ENCODE results near the gene FSHB. TPM values are rescaled to one million over a fixed set of nuclear protein-coding genes. Genes with fewer than 3 reads are reported as not detected.
"Not testable (repeated sequence)": the region's sequence is repeated elsewhere in the genome, so short reads cannot be mapped to it uniquely, and the experiment has no call there.

FSHB gene
- total and polyA plus RNA-seq, 4 donors, result not detected

DNA sequence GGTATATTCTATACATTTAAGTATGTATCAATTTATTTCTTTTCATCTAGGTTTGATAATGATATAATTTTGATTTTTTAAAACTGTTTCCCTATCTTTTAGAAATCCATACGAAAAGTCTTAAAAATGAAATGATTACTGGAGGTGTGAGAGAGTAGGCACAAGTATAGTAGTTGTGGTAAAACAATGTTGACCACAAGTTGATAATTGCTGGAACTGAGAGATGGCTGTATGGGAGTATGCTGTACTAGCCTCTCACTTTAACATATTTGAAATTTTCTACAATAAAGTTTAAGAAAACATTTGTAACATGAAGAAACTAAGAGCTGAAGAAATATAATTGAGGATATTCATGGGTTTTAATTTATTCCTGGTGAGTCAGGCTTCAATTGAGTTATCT lies 30.0 kb downstream of the FSHB start:
- WGBS, result 73% methylated on average over 1 of the region's 1 CpG
- Histone ChIP-seq H3K4me3 (ENCODE audit: low read depth in 1 of 3, low read length in 3 of 3) (no peak overlapping the region), H3K27me3 (ENCODE audit: control insufficient read depth in 4 of 4, insufficient read depth in 4 of 4, low read length in 3 of 4) (peaks cover 0 to 4% (median 0%) of the 10 kb centered on the region in 4 donors), H3K36me3 (ENCODE audit: control insufficient read depth in 4 of 4, insufficient read depth in 3 of 4, low read depth in 1 of 4, low read length in 3 of 4) (no peaks in the 10 kb centered on the region), H3K4me1 (ENCODE audit: control insufficient read depth in 4 of 4, insufficient read depth in 4 of 4, low read length in 3 of 4) (no peaks in the 10 kb centered on the region), H3K9ac (ENCODE audit: low read depth in 1 of 2, low read length in 2 of 2) (no peak overlapping the region), H3K9me3 (ENCODE audit: control insufficient read depth in 4 of 4, low read length in 3 of 4) (no peaks in the 10 kb centered on the region), H3K27ac (ENCODE audit: low read depth in 1 of 2, low read length in 2 of 2) (no peak overlapping the region)
- no peak for TF ChIP-seq SP1 (IDR thresholded peaks at IDR 0.05)
- no peak for TF ChIP-seq RXRA (IDR thresholded peaks at IDR 0.05)
- TF ChIP-seq HNF4G (IDR thresholded peaks at IDR 0.05), result no peak
- no peak for TF ChIP-seq EGR1 (IDR thresholded peaks at IDR 0.05; ENCODE audit: low read depth in 2 of 2)
- TF ChIP-seq HNF4A (conservative IDR thresholded peaks at IDR 0.05), result no peak
- TF ChIP-seq, protein P1, sequence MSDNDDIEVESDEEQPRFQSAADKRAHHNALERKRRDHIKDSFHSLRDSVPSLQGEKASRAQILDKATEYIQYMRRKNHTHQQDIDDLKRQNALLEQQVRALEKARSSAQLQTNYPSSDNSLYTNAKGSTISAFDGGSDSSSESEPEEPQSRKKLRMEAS (IDR thresholded peaks at IDR 0.05), result no peak
- no peak for TF ChIP-seq NR2F2 (IDR thresholded peaks at IDR 0.05)
- no peak for TF ChIP-seq TAF1 (conservative IDR thresholded peaks at IDR 0.05)
- no peak for DNase-seq (ENCODE audit: low spot score)

DNA sequence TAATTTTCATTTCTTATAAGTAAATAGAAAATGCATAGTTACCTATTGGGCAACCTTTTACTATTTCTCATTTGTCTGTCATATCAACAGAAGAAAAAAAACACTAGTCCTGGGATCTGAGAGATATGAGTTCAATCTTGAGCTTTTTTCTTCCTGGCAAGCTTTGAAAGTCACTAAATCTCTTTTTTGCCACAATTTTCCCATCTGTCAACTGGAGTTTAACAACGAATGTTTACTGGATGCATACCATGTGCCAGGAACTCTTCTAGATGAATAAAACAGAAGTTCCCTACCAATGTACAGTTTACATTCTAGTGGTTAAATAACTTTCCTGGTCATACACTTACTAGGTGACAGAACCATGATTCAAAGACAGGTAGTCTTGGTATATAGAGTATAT lies 31.0 kb downstream of the FSHB start:
- WGBS, result 47% methylated on average over 1 of the region's 1 CpG

DNA sequence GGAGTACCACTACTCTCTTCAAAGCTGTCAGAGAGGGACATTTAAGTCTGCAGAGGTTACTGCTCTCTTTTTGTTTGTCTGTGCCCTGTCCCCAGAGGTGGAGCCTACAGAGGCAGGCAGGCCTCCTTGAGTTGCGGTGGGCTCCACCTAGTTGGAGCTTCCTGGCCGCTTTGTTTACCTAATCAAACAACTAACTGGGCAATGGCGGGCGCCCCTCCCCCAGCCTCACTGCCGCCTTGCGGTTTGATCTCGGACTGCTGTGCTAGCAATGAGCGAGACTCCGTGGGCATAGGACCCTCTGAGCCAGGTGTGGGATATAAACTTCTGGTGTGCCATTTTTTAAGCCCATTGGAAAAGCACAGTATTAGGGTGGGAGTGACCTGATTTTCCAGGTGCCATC lies 37.8 kb downstream of the FSHB start:
- H3K4me1 ChIP-seq (ENCODE audit: control insufficient read depth in 4 of 4, insufficient read depth in 4 of 4, low read length in 3 of 4); H3K27me3 ChIP-seq (ENCODE audit: control insufficient read depth in 4 of 4, insufficient read depth in 4 of 4, low read length in 3 of 4); H3K27ac ChIP-seq (ENCODE audit: low read depth in 1 of 2, low read length in 2 of 2); H3K4me3 ChIP-seq (ENCODE audit: low read depth in 1 of 3, low read length in 3 of 3); DNase-seq (ENCODE audit: low spot score); H3K9ac ChIP-seq (ENCODE audit: low read depth in 1 of 2, low read length in 2 of 2); H3K9me3 ChIP-seq (ENCODE audit: control insufficient read depth in 4 of 4, low read length in 3 of 4); H3K36me3 ChIP-seq (ENCODE audit: control insufficient read depth in 4 of 4, insufficient read depth in 3 of 4, low read depth in 1 of 4, low read length in 3 of 4): not testable (repeated sequence)
- WGBS, result 86% methylated on average over 9 of the region's 9 CpGs

More for the DNA sequence above, 31.0 kb downstream of the FSHB start:
- H3K36me3 ChIP-seq (ENCODE audit: control insufficient read depth in 4 of 4, insufficient read depth in 3 of 4, low read depth in 1 of 4, low read length in 3 of 4), result no peaks in the 10 kb centered on the region
- TF ChIP-seq, protein P2, sequence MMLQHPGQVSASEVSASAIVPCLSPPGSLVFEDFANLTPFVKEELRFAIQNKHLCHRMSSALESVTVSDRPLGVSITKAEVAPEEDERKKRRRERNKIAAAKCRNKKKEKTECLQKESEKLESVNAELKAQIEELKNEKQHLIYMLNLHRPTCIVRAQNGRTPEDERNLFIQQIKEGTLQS (IDR thresholded peaks at IDR 0.05), result no peak
- no peak for TF ChIP-seq YY1 (IDR thresholded peaks at IDR 0.05)
- TF ChIP-seq SP1 (IDR thresholded peaks at IDR 0.05), result no peak
- TF ChIP-seq, protein P1 (IDR thresholded peaks at IDR 0.05), result no peak
- no peak for TF ChIP-seq TAF1 (conservative IDR thresholded peaks at IDR 0.05)
- no peak for TF ChIP-seq HNF4G (IDR thresholded peaks at IDR 0.05)
- no peaks in the 10 kb centered on the region for H3K4me1 ChIP-seq (ENCODE audit: control insufficient read depth in 4 of 4, insufficient read depth in 4 of 4, low read length in 3 of 4)
- DNase-seq (ENCODE audit: low spot score), result no peak
- no peak overlapping the region for H3K9ac ChIP-seq (ENCODE audit: low read depth in 1 of 2, low read length in 2 of 2)
- no peak overlapping the region for H3K27ac ChIP-seq (ENCODE audit: low read depth in 1 of 2, low read length in 2 of 2)
- no peaks in the 10 kb centered on the region for H3K9me3 ChIP-seq (ENCODE audit: control insufficient read depth in 4 of 4, low read length in 3 of 4)
- H3K27me3 ChIP-seq (ENCODE audit: control insufficient read depth in 4 of 4, insufficient read depth in 4 of 4, low read length in 3 of 4), result peaks cover 0 to under 1% (median 0%) of the 10 kb centered on the region in 4 donors
- no peak overlapping the region for H3K4me3 ChIP-seq (ENCODE audit: low read depth in 1 of 3, low read length in 3 of 3)

DNA sequence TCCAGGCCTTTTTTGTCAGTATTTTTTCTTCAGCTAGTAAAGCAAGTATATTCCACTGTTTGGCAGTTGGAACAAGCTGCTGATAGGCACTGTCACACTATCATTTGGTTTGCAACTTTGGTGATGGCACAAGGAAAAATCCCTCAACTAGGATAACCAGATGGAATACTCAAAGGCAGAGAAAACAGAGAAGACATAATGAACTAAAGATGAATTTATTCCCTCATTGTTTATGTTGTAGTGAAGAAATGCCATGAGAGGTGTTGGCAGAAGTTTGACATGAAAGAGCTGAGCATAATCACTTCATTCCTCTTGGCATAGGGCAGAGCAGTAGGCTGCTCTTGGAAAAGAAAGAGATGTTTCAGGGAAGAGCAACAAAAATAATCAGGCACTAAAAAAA lies 39.9 kb downstream of the FSHB start:
- TF ChIP-seq GABPA (IDR thresholded peaks at IDR 0.05 in 1 of 2, conservative IDR thresholded peaks at IDR 0.05 in 1 of 2) (no peak), SP1 (IDR thresholded peaks at IDR 0.05) (no peak), HNF4G (IDR thresholded peaks at IDR 0.05) (no peak), FOXA2 (IDR thresholded peaks at IDR 0.05) (no peak), NR2F2 (IDR thresholded peaks at IDR 0.05) (no peak), YY1 (IDR thresholded peaks at IDR 0.05) (no peak), RXRA (IDR thresholded peaks at IDR 0.05) (no peak), FOXA1 (IDR thresholded peaks at IDR 0.05) (no peak)
- TF ChIP-seq, protein P3, sequence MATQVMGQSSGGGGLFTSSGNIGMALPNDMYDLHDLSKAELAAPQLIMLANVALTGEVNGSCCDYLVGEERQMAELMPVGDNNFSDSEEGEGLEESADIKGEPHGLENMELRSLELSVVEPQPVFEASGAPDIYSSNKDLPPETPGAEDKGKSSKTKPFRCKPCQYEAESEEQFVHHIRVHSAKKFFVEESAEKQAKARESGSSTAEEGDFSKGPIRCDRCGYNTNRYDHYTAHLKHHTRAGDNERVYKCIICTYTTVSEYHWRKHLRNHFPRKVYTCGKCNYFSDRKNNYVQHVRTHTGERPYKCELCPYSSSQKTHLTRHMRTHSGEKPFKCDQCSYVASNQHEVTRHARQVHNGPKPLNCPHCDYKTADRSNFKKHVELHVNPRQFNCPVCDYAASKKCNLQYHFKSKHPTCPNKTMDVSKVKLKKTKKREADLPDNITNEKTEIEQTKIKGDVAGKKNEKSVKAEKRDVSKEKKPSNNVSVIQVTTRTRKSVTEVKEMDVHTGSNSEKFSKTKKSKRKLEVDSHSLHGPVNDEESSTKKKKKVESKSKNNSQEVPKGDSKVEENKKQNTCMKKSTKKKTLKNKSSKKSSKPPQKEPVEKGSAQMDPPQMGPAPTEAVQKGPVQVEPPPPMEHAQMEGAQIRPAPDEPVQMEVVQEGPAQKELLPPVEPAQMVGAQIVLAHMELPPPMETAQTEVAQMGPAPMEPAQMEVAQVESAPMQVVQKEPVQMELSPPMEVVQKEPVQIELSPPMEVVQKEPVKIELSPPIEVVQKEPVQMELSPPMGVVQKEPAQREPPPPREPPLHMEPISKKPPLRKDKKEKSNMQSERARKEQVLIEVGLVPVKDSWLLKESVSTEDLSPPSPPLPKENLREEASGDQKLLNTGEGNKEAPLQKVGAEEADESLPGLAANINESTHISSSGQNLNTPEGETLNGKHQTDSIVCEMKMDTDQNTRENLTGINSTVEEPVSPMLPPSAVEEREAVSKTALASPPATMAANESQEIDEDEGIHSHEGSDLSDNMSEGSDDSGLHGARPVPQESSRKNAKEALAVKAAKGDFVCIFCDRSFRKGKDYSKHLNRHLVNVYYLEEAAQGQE (IDR thresholded peaks at IDR 0.05), result no peak
- TF ChIP-seq, protein P1 (IDR thresholded peaks at IDR 0.05), result no peak
- TF ChIP-seq, protein P2 (IDR thresholded peaks at IDR 0.05), result no peak
- no peak for DNase-seq (ENCODE audit: low spot score)
- Histone ChIP-seq H3K27me3 (ENCODE audit: control insufficient read depth in 4 of 4, insufficient read depth in 4 of 4, low read length in 3 of 4) (peaks cover 0 to 6% (median 0%) of the 10 kb centered on the region in 4 donors), H3K9me3 (ENCODE audit: control insufficient read depth in 4 of 4, low read length in 3 of 4) (no peaks in the 10 kb centered on the region), H3K27ac (ENCODE audit: low read depth in 1 of 2, low read length in 2 of 2) (no peak overlapping the region), H3K4me1 (ENCODE audit: control insufficient read depth in 4 of 4, insufficient read depth in 4 of 4, low read length in 3 of 4) (no peaks in the 10 kb centered on the region), H3K4me3 (ENCODE audit: low read depth in 1 of 3, low read length in 3 of 3) (no peak overlapping the region), H3K9ac (ENCODE audit: low read depth in 1 of 2, low read length in 2 of 2) (no peak overlapping the region), H3K36me3 (ENCODE audit: control insufficient read depth in 4 of 4, insufficient read depth in 3 of 4, low read depth in 1 of 4, low read length in 3 of 4) (no peaks in the 10 kb centered on the region)

Measured in liver (tissue), 9 donors.